GM12872 (cell line): ENCODE measurements around the gene TMEM25.

ENCODE experiments used
- CTCF ChIP-seq: IDR thresholded peaks from 3 replicates; pipeline ENCODE4 v1.5.1; 2011; ENCODE audit warnings: low read depth, mild to moderate bottlenecking, low read length, moderate library complexity; ENCODE audit not compliant: insufficient read depth

The TMEM25 gene

GRCh38 chr11:118547132-118547531 lies 16.1 kb downstream of the TMEM25 start:
- TF ChIP-seq CTCF = no peak

GRCh38 chr11:118552341-118552740 lies 21.3 kb downstream of the TMEM25 start:
- TF ChIP-seq CTCF = no peak

GRCh38 chr11:118560806-118561205 lies 29.8 kb downstream of the TMEM25 start:
- TF ChIP-seq CTCF = no peak

- TF ChIP-seq CTCF = no peak
Measured at GRCh38 chr11:118565051-118565450, 34.1 kb downstream of the TMEM25 start.

GRCh38 chr11:118569670-118570069 lies 38.7 kb downstream of the TMEM25 start:
- TF ChIP-seq CTCF = no peak

- no peak for TF ChIP-seq CTCF
Measured at GRCh38 chr11:118570787-118571186, 39.8 kb downstream of the TMEM25 start.

- TF ChIP-seq CTCF = no peak
Measured at GRCh38 chr11:118572061-118572980, 41.3 kb downstream of the TMEM25 start, which contains the start of gene ARCN1. Gene ARCN1, plus strand, starts transcription at chr11:118572409. Its CDS starts 139 bp downstream, at chr11:118572548.
